ENCODE measurements around the gene KANSL1L.
"Not testable (repeated sequence)": the region's sequence is repeated elsewhere in the genome, so short reads cannot be mapped to it uniquely, and the experiment has no call there.

The KANSL1L gene

DNA sequence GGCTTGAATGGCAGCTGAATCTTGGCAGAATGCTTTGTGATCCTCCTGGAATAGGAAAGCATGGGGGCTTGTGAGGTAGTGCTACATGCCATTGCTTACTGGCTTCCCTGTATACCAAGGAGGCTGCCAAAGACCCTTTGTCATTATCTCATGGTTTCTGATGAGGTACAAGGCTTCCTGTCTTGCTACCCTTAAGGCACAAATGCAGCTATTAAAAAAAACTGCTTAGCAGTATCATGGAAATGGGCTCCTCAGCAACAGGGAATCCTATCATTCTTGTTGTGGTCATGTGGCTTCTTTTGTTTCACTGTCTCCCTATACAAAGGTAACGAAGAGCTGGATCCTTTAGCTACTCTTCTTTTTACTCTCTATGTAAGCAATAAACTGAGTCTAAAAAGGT lies 6.6 kb upstream of the KANSL1L start:
- DNase-seq, result no peak

DNA sequence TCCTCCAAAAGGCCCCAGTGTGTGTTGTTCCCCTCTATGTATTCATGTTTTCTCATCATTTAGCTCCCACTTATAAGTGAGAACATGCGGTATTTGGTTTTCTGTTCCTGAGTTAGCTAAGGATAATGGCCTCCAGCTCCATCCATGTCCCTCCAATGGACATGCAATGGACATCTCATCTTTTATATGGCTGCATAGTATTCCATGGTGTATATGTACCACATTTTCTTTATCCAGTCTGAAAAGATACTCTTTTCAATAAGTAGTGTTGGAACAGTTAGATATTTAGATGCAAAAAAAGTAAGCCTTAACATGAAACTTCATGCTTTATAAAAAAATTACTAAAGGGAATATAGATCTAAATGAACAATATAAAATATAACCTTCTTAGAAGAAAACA lies 5.9 kb upstream of the KANSL1L start:
- DNase-seq, result not testable (repeated sequence)

GRCh38 chr2:210174086-210174485 lies 2.9 kb upstream of the KANSL1L start:
- DNase-seq, result no peak

GRCh38 chr2:210172219-210172575 lies 988 bp upstream of the KANSL1L start:
- no peak for DNase-seq

DNA sequence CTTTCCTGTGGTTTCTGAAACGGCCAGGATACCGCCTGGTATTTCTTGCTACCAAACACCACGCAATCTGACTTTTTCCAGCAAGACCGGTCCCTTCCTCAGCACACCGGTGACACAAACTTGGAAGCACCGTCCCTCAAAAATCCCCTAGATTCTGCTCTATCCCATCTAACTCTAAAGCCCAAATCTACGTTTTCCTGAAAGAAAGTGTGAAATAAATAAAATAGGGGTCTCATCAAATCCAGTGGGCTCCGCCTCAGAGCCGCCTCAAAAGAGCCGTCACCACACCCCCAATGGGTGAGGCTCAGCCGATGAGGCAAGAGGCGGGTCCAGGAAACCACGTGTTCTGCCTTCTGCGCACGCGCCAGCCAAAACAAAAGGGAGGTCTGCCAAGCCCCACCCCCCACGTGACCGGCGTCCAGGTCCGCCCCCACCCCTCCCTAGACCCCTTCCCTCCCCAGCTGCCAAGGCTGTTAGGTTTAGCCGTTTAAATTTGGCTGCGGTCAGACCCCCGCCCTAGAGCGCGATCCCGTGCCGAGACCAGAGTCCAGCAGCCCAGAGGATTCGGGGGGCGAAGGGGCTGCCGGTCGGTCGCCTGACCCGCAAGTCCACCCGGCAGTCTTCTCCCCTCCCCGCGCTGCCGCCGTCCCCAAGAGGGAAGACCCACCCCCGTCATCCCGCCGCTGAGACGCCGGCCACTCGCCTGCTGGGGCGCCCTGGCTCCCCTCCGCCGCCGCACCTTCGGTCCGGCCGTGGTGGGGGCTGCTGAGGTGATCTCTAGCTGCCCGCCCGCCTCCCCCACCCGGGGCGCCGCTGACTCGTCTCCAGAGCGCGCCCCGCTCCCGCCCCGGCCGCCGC lies 534 bp downstream of the KANSL1L start:
- DNase-seq, result peak; percentile 98

DNA sequence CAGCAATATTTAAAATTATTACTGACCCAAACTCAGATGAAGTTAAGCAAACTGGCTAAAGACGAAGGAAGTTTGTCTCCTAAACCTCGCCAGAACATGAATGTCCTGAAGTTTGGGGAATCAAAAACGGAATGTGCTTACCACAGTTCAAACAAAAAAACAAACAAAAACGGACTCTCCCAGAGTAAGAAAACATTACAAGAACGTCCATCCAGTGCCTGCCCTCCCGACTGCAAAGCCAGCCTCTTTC lies 1.1 kb downstream of the KANSL1L start:
- no peak for DNase-seq

DNA sequence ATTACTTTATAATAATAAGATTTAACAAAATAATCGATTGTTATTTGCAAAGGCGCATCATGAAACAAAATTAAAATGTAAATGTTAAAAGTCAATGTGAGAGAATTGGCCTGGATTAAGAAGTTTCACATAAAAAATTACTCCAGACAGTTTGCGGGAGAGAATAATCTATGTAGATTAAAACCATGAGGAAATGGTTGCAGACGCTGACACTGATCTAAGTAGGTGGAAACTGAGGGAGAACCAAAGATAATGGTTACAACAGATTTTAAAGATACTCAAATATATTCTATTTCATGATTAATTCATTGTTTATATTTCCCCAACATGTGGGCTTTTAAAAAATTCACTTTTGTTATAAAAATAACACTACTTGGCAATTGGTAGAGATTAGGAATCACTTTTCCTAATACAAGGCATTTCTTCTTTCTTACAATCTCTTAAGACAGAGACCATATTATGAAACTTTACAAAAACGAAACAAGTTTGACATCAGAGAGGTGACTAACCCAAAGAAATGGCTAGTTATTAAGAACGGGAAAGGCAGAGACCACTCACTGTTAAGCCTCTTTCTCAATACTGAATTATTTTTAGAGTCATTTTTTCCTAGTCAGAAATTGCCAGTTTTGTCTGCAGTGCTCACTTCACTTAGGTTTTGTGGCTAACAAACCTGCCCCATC lies 1.6 kb downstream of the KANSL1L start:
- no peak for DNase-seq

- DNase-seq, result no peak
Measured at GRCh38 chr2:210167227-210167626, 4.0 kb downstream of the KANSL1L start.

DNA sequence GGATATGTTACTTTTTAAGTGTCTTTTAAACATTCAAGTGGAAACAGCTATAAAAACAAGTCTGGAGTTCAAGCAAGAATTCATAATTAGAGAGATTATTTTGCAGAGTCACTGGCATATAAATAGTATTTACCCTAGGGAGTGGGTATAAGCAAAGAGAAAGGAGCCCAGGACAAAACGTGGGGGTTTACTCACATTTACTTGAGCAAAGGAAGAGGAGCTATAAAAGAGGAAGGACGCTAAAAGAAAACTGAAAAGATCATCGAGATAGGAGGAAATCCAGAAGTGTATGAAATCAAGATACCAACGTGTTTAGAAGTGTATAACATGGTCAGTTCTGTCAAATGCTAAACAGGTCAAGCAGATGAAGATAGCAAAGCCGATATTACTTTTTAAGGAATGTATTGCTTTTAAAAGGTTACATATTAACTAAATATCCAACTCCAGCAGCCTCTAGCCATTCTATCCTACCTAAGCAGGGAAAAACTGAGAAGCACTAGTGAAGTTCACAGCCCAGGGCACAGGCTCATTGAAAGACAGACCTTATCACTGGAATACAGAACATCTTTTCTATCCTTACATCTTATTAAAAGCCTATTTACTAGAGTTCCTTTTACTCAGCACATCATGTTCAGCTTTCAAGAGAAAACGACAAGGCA lies 8.6 kb downstream of the KANSL1L start:
- no peak for DNase-seq

DNA sequence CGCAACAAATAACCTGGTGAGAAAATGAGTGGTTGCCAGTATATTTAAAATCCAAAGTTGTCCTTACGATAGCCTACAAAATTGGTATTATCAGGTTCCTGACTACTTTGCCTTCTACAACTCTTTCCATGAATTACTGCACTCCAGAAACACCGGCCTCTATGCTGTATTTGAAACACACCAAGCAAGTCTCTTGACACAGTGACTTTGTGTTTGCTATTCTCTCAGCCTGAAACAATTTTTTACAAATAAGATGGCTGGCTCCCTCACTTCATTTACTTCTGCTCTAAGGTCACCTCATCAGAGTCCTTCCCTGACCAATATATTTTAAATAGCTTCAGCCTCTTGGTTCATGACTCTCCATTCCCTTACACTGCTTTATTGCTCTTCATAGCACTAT lies 12.2 kb downstream of the KANSL1L start:
- no peak for DNase-seq

GRCh38 chr2:210158236-210158635 lies 13.0 kb downstream of the KANSL1L start:
- no peak for DNase-seq

DNA sequence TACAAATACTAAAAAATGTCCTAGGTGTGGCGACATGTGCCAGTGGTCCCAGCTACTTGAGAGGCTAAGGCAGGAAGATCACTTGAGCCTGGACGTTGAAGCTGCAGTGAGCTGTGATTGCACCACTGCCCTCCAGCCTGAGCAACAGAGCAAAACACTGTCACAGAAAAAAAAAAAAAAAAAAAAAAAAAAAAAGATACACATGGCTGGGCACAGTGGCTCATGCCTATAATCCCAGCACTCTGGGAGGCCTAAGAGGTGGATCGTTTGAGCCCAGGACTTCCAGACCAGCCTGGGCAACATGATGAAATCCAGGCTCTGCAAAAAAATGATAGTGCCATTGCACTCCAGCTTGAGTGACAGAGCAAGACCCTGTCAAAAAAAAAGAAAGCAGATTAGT lies 13.7 kb downstream of the KANSL1L start:
- no peak for DNase-seq

DNA sequence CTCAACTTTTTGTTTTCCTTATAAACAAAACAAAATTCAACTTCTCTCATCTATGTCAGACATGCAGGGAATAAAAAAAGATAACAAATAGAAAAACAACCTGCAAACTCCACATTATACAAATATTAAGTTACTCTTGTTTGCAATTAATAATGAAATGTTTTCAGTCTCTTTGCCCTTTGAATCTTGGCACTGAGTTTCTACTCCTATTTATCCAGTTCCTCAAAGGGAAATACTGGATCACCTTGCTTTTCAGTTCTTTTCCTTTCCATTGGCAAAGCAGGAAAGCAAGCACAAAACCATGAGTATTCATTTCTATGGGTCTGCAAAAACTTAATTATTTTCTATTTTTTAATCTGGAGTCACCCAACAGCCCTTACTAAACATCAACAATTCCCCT lies 23.6 kb downstream of the KANSL1L start:
- no peak for DNase-seq

DNA sequence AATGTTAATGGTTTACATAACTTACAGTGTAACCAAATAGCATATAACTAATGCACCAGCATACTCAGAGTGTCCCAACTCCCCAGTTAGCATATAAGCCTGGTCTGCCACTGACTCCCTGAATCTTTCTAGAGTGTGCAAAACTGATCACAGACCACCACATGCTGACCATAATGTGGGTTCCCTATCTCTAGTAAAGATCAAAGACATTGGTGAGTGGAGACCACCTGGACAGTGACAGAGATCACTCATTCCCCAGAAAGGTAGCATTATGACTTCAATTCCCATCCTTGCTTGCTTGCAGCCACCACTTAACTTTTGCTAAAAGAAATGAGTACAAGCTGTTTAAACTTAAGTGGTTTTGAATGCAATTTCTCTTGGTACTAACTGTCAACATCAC lies 39.0 kb downstream of the KANSL1L start:
- no peak for DNase-seq

GRCh38 chr2:210128961-210129360 lies 42.2 kb downstream of the KANSL1L start:
- no peak for DNase-seq

DNA sequence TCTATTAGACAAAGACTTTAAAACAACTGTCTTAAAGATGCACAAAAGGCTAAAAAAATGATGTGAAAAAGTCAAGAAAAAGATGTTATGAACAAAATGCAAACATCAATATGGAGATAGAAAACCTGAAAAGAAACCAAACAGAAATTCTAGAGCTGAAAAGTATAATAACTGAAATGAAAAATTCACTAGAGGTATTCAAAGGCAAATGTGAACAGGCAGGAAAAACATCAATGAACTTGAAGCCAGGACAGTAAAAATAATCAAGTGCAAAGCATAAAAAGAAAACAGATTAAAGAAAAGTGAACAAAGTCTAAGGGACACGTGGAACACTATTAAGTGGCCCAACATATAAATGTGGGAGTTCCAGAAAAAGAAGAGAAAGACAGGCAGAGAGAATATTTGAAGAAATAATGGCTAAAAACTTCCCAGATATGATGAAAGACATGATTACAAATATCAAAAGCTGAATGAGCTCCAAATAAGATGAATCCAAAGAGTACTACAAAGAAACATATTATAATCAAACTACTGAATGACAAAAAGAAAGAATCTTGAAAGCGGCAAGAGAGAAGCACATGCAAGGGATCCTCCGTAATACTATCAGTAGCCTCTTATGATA lies 57.5 kb downstream of the KANSL1L start:
- DNase-seq, result no peak

GRCh38 chr2:210112871-210113270 lies 58.3 kb downstream of the KANSL1L start:
- DNase-seq, result no peak

- DNase-seq, result no peak
Measured at GRCh38 chr2:210099940-210100339, 71.3 kb downstream of the KANSL1L start.

- DNase-seq, result no peak
Measured at GRCh38 chr2:210094787-210095186, 76.4 kb downstream of the KANSL1L start.

GRCh38 chr2:210092791-210093190 lies 78.4 kb downstream of the KANSL1L start:
- DNase-seq, result no peak

DNA sequence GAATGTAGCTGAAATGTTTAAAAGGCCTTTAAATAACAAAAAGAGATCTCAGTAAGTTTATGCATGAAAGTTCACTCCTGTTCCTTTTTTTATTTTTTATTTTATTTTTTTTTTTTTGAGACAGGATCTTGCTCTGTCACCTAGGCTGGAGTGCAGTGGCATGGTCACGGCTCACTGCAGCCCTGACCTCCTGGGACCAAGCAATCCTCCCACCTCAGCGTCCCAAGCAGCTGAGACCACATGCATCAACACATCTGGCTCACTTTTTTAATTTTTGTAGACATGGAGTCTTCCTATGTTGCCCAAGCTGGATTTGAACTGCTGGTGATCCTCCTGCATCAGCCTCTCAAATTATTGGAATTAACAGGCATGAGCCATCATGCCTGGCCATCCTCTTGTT lies 84.3 kb downstream of the KANSL1L start:
- no peak for DNase-seq

GRCh38 chr2:210086292-210086691 lies 84.9 kb downstream of the KANSL1L start:
- no peak for DNase-seq

- no peak for DNase-seq
Measured at GRCh38 chr2:210072922-210073509, 98.2 kb downstream of the KANSL1L start.

GRCh38 chr2:210072493-210072892 lies 98.7 kb downstream of the KANSL1L start:
- DNase-seq, result no peak

Data from stimulated activated CD4-positive, alpha-beta T cell treated with anti-CD3 and anti-CD28 coated beads, Interleukin-4, amount 100 ng/mL, for 24 hours (primary cell).